HS-5 (cell line): ENCODE data around the gene PER2.
"Not testable (repeated sequence)": the region's sequence is repeated elsewhere in the genome, so short reads cannot be mapped to it uniquely, and the experiment has no call there.

Experiments
- DNase-seq: peaks from one replicate; pipeline ENCODE4 v3.0.0-alpha.2; 2012; ENCODE audit warnings: low read depth

The PER2 gene

DNA sequence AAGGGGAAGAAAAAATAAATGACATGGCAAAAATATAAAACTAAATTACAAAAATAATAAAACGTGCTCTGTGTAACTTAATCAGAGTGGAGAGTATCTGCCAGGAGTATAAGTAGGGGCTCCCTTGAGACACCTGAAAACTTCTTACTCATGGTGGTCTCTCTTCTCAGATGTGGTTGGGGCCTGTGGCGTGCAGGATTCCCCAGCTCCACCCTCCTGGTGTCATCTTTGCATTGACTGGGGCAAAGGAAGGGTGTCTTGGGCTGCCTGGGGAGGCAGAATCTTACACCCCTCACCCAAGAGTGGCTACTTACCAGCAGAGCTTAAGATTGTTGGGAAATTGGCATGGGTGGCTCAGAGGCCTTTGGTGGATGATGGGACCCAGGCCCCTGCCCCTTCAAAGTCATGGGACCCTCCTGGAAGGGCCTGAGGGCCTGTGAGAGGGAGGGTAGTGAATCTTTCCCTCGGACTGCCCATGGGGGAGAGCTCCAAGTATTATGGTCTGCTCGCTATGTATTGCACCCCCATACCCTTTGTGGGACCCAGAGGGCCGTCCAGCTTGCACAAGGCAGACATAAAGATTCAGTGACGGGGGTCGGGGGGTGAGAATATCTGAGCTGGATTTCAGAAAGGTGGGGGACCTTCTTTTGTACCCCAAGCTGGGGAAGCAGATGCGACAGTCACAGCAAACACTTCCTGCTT, 25.0 kb upstream of the PER2 start:
- no peak for DNase-seq

GRCh38 chr2:238310721-238311120, 22.3 kb upstream of the PER2 start:
- DNase-seq = not testable (repeated sequence)

GRCh38 chr2:238308177-238308576, 19.8 kb upstream of the PER2 start:
- no peak for DNase-seq

GRCh38 chr2:238306672-238306998, 18.2 kb upstream of the PER2 start:
- no peak for DNase-seq

- DNase-seq = no peak
Observed at GRCh38 chr2:238305965-238306671, 17.7 kb upstream of the PER2 start.

DNA sequence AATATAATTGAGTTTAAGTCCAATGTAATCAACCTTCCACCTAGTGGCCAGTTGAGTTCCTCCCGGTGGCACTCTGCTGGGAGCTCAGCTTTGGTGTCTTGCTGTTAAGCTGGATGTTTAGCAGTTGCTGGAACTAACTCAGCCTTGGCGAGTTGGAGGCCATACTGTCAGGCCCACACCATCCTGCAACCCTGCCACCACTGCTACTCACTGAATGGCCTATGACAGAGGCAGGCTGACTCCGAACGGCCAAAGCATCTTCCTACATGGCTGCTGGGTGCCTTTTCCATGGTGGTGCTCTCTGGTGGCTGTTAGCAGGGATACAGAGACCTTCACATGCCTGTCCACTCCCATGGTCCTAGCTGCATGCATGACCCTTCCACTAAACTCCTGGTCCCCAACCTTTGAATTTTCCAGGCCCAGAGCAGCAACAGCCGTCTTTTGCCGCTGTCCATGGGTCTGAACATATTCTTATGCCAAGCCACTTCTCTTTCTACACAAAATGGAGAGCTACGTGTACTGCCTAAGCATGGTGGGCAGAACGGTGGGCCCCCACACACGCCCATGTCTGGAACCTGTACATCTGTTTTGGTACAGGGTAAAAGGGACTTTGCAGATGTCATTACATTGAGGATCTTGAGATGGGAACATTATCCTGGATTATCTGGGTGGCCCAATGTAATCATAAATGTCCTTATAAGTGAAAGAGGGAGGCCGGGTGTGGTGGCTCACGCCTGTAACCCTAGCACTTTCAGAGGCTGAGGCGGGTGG, 16.9 kb upstream of the PER2 start:
- no peak for DNase-seq

DNA sequence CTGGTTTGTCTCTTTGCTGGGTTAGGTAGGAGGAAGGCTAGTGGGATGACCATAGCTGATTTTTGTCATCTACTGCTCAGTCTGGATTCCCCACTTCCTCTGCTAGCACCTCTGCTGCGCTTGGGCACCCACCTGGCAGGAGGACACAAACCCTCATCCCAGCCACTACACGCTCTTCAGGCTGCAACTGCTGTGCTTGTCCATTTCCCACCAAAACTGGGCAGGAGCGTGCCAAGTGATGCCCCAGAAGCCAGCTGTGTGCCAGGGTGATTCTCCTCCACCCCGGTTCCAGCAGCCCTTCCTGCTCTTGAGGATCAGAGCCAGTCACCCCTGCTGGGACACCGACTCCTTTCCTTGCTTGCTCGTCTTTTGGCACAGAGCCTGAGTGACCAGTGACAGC, 15.7 kb upstream of the PER2 start:
- no peak for DNase-seq

- no peak for DNase-seq
Observed at GRCh38 chr2:238302751-238303150, 14.3 kb upstream of the PER2 start.

DNA sequence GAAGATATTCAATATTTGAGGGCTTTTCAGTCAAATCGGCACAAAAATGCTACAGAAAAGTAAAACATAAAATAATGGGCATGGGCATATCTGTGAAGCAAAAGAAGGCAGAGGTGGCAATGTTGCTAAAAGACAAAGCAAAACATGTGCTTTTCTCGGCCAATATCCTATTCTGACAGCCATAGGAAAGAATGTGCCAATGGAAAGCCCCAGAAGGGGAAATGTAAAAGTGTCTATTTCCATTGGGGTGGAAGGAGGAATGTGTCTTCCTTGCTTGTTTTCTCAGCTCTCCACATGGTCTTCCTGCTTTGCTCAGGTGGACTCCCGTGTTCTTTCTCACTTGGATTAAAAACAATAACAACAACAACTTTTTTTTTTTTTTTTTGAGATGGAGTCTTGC, 13.7 kb upstream of the PER2 start:
- no peak for DNase-seq

- DNase-seq = no peak
Observed at GRCh38 chr2:238299803-238300202, 11.4 kb upstream of the PER2 start.

DNA sequence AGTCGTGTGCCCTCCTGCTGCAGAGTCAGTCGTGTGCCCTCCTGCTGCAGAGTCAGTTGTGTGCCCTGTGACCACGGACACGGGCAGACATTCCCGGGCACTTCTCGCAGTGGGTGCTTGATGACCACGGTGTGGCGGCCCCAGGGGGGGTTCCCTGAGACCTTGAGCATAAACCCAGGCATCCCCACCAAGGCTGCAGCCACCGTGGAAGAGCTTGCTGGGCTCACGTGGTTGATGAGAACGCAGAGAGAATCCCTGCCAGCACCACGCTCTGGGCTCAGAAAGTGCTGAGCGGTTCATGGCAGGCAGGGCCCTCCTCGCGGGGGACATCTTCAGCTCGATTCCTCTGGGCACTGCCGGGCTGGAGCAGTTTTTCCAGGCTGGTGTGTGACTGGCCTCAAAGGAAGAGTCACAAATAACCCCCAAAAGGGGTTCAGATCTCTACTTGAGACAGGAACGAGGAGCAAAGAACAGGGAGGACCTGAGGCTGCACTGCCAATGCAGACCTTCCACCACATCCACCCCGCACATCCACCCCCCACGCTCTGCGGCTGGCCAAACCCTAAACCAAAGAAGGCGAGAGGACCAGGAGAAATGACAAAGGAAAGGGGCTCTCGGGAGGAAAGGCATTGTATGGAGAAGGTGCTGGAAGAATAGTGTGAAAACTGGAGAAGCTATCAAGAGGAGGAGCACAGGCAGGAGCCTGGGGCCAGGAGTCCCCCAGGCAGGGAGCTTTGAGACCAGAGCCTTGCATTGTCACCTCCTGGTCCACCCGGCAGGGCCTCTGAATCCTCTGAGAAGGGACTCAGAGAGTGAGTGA, 8.4 kb upstream of the PER2 start:
- DNase-seq = no peak

- DNase-seq = no peak
Observed at GRCh38 chr2:238295144-238296112, 7.0 kb upstream of the PER2 start.

DNA sequence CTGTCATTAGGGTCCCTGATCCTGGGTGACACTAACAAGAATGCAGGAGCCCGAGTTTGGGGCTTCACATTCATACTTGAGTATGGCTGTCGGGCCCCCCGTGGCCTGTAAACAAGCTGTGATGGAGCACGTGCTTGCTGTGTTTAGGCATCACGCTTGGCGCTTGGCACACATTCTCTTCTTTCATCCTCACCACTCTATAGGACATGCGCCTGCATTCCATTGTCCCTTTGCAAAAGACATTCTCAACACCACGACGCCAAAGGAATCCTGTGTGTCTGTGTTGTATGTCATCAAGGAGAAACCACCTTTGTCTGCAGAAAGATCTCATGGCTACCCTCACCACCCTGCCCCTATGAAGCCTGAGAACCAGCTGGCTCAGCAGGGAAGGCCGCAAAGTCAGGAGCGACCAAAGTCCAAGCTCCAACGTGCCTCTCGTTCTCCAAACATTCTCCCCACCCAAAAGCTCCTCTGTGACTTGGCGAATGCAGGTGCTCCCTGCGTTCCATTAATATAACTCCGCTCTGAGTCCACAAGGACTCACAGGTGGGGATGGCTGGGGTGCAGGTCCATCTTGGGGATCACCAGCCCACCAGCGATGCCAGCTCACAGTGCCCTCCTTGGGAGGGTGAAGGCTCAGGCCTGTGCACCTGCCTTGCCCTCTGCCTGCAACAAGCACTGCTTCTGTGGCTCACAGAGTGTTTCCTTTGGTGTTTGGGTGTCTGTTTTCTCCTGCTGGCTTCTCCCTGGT, 6.2 kb upstream of the PER2 start:
- no peak for DNase-seq

- DNase-seq = no peak
Observed at GRCh38 chr2:238294046-238294392, 5.6 kb upstream of the PER2 start.

DNA sequence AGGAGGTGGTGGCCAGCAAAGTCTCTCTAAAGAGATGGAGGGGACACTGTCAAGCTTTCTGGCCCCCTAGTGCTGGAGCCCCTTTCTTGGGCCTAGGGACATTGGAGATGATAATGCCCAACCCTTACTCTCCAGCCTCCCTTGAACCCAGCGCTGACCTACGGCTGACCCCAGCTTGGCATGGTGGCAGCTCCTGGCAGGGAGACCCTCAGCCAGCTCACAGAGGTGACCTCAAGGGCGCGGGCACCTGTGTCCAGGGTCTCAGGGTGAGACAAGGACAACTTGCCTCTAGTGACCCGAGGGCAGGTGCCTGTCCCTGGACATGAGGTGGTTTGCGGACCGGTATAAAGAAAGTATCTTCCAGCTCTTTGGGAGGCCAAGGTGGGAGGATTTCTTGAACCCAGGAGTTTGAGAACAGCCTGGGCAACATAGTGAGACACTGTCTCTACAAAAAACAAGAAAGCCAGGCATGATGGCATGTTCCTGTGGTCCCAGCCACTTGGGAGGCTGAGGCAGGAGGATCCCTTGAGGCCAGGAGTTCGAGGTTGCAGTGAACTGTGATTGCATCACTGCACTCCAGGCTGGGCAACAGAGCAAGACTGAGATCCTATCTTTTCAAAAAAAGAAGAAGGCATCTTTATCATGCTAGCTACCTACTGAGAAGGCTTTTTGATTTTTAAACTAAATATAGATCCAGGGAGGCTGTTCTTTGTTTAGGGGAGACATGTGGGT, 3.3 kb upstream of the PER2 start:
- no peak for DNase-seq

GRCh38 chr2:238290715-238291549, 2.5 kb upstream of the PER2 start:
- no peak for DNase-seq

DNA sequence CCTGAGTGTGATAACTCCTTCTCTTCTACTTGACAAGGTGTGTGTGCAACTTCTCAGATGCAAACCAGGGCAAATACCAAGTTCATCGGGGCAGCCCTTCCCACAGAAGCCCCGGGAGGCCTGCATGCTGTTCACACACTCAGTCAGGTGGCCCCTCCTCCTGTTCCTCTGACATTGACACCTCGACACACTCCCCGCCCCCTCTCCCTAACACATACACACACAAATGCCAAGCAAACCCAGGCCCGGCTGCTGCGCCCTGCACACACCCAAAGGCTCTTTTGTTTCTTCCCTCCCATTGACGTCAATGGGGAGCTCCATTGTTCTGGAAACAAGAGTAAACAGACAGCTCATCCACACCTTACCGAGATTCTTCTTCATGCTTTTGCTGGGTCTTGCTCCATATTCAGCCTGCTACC, 1.7 kb upstream of the PER2 start:
- DNase-seq = no peak

- no peak for DNase-seq
Observed at GRCh38 chr2:238289574-238289973, 1.2 kb upstream of the PER2 start.
